Smooth muscle cell (in vitro differentiated cells): ENCODE results near the gene FBXO31. TPM values are rescaled to one million over a fixed set of nuclear protein-coding genes. Genes with fewer than 3 reads are reported as not detected.

ENCODE experiments used
- DNase-seq: peaks from one replicate; lab custom pipeline; 2025; ENCODE audit not compliant: unreplicated experiment; lab: John Stamatoyannopoulos, UW
- H2AFZ ChIP-seq: fragments of 200-600 bp; sonication (generic); 2 replicates; pipeline ENCODE4 v1.6.0; 2016; ENCODE audit warnings: antibody characterized with exemption, low read depth, mild to moderate bottlenecking
- H3F3A ChIP-seq: fragments of 200-600 bp; sonication (generic); 2 replicates; pipeline ENCODE4 v1.6.0; 2017; ENCODE audit warnings: antibody characterized with exemption, low read depth
- H3K27ac ChIP-seq: fragments of 200-600 bp; sonication (generic); 2 replicates; pipeline ENCODE4 v1.5.1; 2016; ENCODE audit warnings: low read depth, mild to moderate bottlenecking
- H3K27me3 ChIP-seq: fragments of 200-600 bp; sonication (generic); 2 replicates; pipeline ENCODE4 v1.6.1; 2016; ENCODE audit warnings: low read depth, mild to moderate bottlenecking
- H3K36me3 ChIP-seq: fragments of 200-600 bp; sonication (generic); 2 replicates; pipeline ENCODE4 v1.5.1; 2016; ENCODE audit warnings: low read depth
- H3K4me1 ChIP-seq: fragments of 200-600 bp; sonication (generic); 2 replicates; pipeline ENCODE4 v1.5.1; 2016; ENCODE audit warnings: low read depth
- H3K4me2 ChIP-seq: fragments of 200-600 bp; sonication (generic); 2 replicates; pipeline ENCODE4 v1.6.0; 2016; ENCODE audit warnings: mild to moderate bottlenecking
- H3K4me3 ChIP-seq: fragments of 200-600 bp; sonication (generic); 2 replicates; pipeline ENCODE4 v1.5.1; 2016; ENCODE audit warnings: mild to moderate bottlenecking
- H3K79me2 ChIP-seq: fragments of 200-600 bp; sonication (generic); 2 replicates; pipeline ENCODE4 v1.6.0; 2016; ENCODE audit warnings: low read depth, mild to moderate bottlenecking
- H3K9ac ChIP-seq: fragments of 200-600 bp; sonication (generic); 2 replicates; pipeline ENCODE4 v1.6.0; 2016; ENCODE audit warnings: low read depth
- H3K9me3 ChIP-seq: fragments of 200-600 bp; sonication (generic); replicated peaks from 2 replicates; pipeline ENCODE4 v1.5.1; 2016; ENCODE audit warnings: low read depth
- H4K20me1 ChIP-seq: fragments of 200-600 bp; sonication (generic); 2 replicates; pipeline ENCODE4 v1.6.0; 2016; ENCODE audit warnings: low read depth
- CTCF ChIP-seq: fragments of 200-600 bp; sonication (generic); IDR thresholded peaks from 2 replicates; pipeline ENCODE4 v1.5.1; 2017; ENCODE audit warnings: borderline replicate concordance, mild to moderate bottlenecking, antibody characterized with exemption; ENCODE audit not compliant: insufficient read depth, poor library complexity, severe bottlenecking
- WGBS: methylation state at CpG from one replicate; pipeline ENCODE4 v1.1.7; 2016; ENCODE audit warnings: low lambda C conversion rate; 5-methylcytosine and 5-hydroxymethylcytosine counted together
- polyA plus RNA-seq: library from polyadenylated mRNA; unstranded; fragments of >200 nt; fragmentation: Nextera tagmentation; extraction: Ambion mirVana; gene quantifications from 2 replicates; pipeline ENCODE4 v1.2.1, GENCODE V29; 2016
- total RNA-seq: library from RNA; depleted of rRNA; stranded (reverse); fragments of >200 nt; gene quantifications from 2 replicates; pipeline ENCODE4 v1.2.3, GENCODE V29; 2014

Gene FBXO31
- total and polyA plus RNA-seq, 2 experiments from 2014 or later: 13.9 to 25.6 TPM

- no peak for DNase-seq
- Histone ChIP-seq H3K9me3 (no peaks in the 10 kb centered on the region), H3K9ac (no peak overlapping the region), H3K79me2 (no peaks in the 10 kb centered on the region), H3K27ac (no peak overlapping the region), H3K4me2 (no peak overlapping the region), H3F3A (no peaks in the 10 kb centered on the region), H4K20me1 (peaks cover 12% of the 10 kb centered on the region), H3K36me3 (no peaks in the 10 kb centered on the region), H3K4me3 (no peak overlapping the region), H3K4me1 (no peaks in the 10 kb centered on the region), H2AFZ (no peak overlapping the region), H3K27me3 (no peaks in the 10 kb centered on the region)
- whole genome bisulfite sequencing: 91% methylated on average over 31 of the region's 31 CpGs
- TF ChIP-seq CTCF: no peak
Measured at GRCh38 chr16:87331241-87331801, 52.3 kb downstream of the FBXO31 start.

GRCh38 chr16:87330646-87331045 lies 52.9 kb downstream of the FBXO31 start:
- Histone ChIP-seq H3K4me2 (no peak overlapping the region), H3F3A (no peaks in the 10 kb centered on the region), H3K36me3 (no peaks in the 10 kb centered on the region), H4K20me1 (peaks cover 11% of the 10 kb centered on the region), H3K4me3 (no peak overlapping the region), H3K4me1 (no peaks in the 10 kb centered on the region), H3K9ac (no peak overlapping the region), H3K79me2 (no peaks in the 10 kb centered on the region), H3K27me3 (no peaks in the 10 kb centered on the region), H3K9me3 (no peaks in the 10 kb centered on the region), H2AFZ (no peak overlapping the region), H3K27ac (no peak overlapping the region)
- 97% methylated on average over 15 of the region's 15 CpGs for WGBS
- DNase-seq: no peak
- no peak for TF ChIP-seq CTCF

- H3K9ac ChIP-seq: no peak overlapping the region
- no peak for DNase-seq
- no peak for TF ChIP-seq CTCF
- no peaks in the 10 kb centered on the region for H3K27me3 ChIP-seq
- H3K9me3 ChIP-seq: no peaks in the 10 kb centered on the region
- no peaks in the 10 kb centered on the region for H3F3A ChIP-seq
- no peaks in the 10 kb centered on the region for H3K4me1 ChIP-seq
- H4K20me1 ChIP-seq: peaks cover 15% of the 10 kb centered on the region
- no peak overlapping the region for H3K27ac ChIP-seq
- no peak overlapping the region for H2AFZ ChIP-seq
- no peak overlapping the region for H3K4me3 ChIP-seq
- no peaks in the 10 kb centered on the region for H3K79me2 ChIP-seq
- 97% methylated on average over 11 of the region's 11 CpGs for WGBS
- H3K36me3 ChIP-seq: no peaks in the 10 kb centered on the region
- no peak overlapping the region for H3K4me2 ChIP-seq
Measured at GRCh38 chr16:87330257-87330624, 53.3 kb downstream of the FBXO31 start.
